Neuronal stem cell (in vitro differentiated cells): ENCODE measurements around the gene RALGPS1.

Source experiments
- DNase-seq: peaks from one replicate; pipeline ENCODE4 v3.0.0-alpha.2; 2013; ENCODE audit warnings: low spot score
- H2AFZ ChIP-seq: one replicate; pipeline ENCODE4 v1.6.1; 2013; ENCODE audit warnings: mild to moderate bottlenecking, low read length, inconsistent platforms
- H2AK5ac ChIP-seq: 2 replicates; pipeline ENCODE4 v1.6.1; 2013; ENCODE audit warnings: low read depth, mild to moderate bottlenecking, inconsistent platforms, low read length, moderate library complexity, mixed read lengths
- H2BK120ac ChIP-seq: 2 replicates; pipeline ENCODE4 v1.6.1; 2013; ENCODE audit warnings: low read depth, mild to moderate bottlenecking, inconsistent platforms, low read length, moderate library complexity, mixed read lengths
- H2BK12ac ChIP-seq: one replicate; pipeline ENCODE4 v1.6.1; 2013; ENCODE audit warnings: low read length, inconsistent platforms
- H2BK15ac ChIP-seq: 2 replicates; pipeline ENCODE4 v1.6.1; 2013; ENCODE audit warnings: mild to moderate bottlenecking, low read length, inconsistent platforms, mixed read lengths
- H2BK5ac ChIP-seq: one replicate; pipeline ENCODE4 v1.6.1; 2013; ENCODE audit warnings: inconsistent platforms, mild to moderate bottlenecking, low read length, moderate library complexity
- H3K14ac ChIP-seq: one replicate; pipeline ENCODE4 v1.6.1; 2013; ENCODE audit warnings: low read length, inconsistent platforms
- H3K18ac ChIP-seq: 2 replicates; pipeline ENCODE4 v1.6.1; 2013; ENCODE audit warnings: low read length, inconsistent platforms
- H3K23ac ChIP-seq: 2 replicates; pipeline ENCODE4 v1.6.1; 2013; ENCODE audit warnings: low read depth, mild to moderate bottlenecking, mixed read lengths, low read length, inconsistent platforms; ENCODE audit not compliant: poor library complexity
- H3K27ac ChIP-seq: replicated peaks from 3 replicates; pipeline ENCODE4 v1.5.1; 2013; ENCODE audit warnings: low read length, inconsistent platforms
- H3K27me3 ChIP-seq, 3 experiments: 2 replicates each; pipeline ENCODE4 v1.6.1; 2013; ENCODE audit warnings: low read length in 3 of 3, mild to moderate bottlenecking in 2 of 3, inconsistent platforms in 1 of 3, low read depth in 1 of 3, mixed read lengths in 1 of 3, moderate library complexity in 1 of 3; ENCODE audit not compliant: control insufficient read depth in 3 of 3, insufficient read depth in 3 of 3
- H3K36me3 ChIP-seq, 2 donors: replicated peaks in 1 of 2; 2 replicates each; pipeline ENCODE4 v1.6.1; 2013; ENCODE audit warnings: low read length in 2 of 2; ENCODE audit not compliant: control insufficient read depth in 2 of 2, insufficient read depth in 2 of 2
- H3K4ac ChIP-seq: 2 replicates; pipeline ENCODE4 v1.6.1; 2013; ENCODE audit warnings: inconsistent platforms, mild to moderate bottlenecking, low read length, moderate library complexity
- H3K4me1 ChIP-seq, 2 donors: 1 replicate in 1 of 2; 2 replicates in 1 of 2; pipeline ENCODE4 v1.6.1; 2013; ENCODE audit warnings: low read length in 2 of 2, low read depth in 1 of 2; ENCODE audit not compliant: control insufficient read depth in 2 of 2, insufficient read depth in 1 of 2
- H3K4me2 ChIP-seq: one replicate; pipeline ENCODE4 v1.6.1; 2013; ENCODE audit warnings: mild to moderate bottlenecking, low read length, inconsistent platforms; ENCODE audit not compliant: insufficient read depth, poor library complexity, severe bottlenecking
- H3K4me3 ChIP-seq, 2 donors: 2 replicates each; pipeline ENCODE4 v1.5.1; 2013; ENCODE audit warnings: low read length in 2 of 2, mild to moderate bottlenecking in 2 of 2, inconsistent platforms in 1 of 2, moderate library complexity in 1 of 2
- H3K79me1 ChIP-seq: one replicate; pipeline ENCODE4 v1.6.1; 2013; ENCODE audit warnings: low read depth, mild to moderate bottlenecking, inconsistent platforms, low read length, moderate library complexity
- H3K9ac ChIP-seq: one replicate; pipeline ENCODE4 v1.6.1; 2013; ENCODE audit warnings: mild to moderate bottlenecking, low read depth, low read length, inconsistent platforms; ENCODE audit not compliant: poor library complexity
- H3K9me3 ChIP-seq, 2 donors: replicated peaks in 1 of 2; 2 replicates each; pipeline versions ENCODE3 to v1.6.1; 2013; ENCODE audit warnings: low read length in 2 of 2, mild to moderate bottlenecking in 2 of 2, inconsistent platforms in 1 of 2, low read depth in 1 of 2, mixed read lengths in 1 of 2, moderate library complexity in 1 of 2; ENCODE audit not compliant: control insufficient read depth in 2 of 2, insufficient read depth in 1 of 2
- H4K8ac ChIP-seq: one replicate; pipeline ENCODE4 v1.6.1; 2013; ENCODE audit warnings: low read depth, mild to moderate bottlenecking, inconsistent platforms, low read length, moderate library complexity
- H4K91ac ChIP-seq: one replicate; pipeline ENCODE4 v1.6.1; 2013; ENCODE audit warnings: low read length, low read depth, mild to moderate bottlenecking, inconsistent platforms; ENCODE audit not compliant: poor library complexity
- WGBS, 2 donors: extraction: QIAGEN DNeasy Blood & Tissue Kit; methylation state at CpG; one replicate each; pipeline ENCODE4 v1.1.7; 2013; ENCODE audit warnings: missing lambda C conversion rate in 2 of 2, mixed read lengths in 1 of 2; ENCODE audit not compliant: insufficient read length in 2 of 2, insufficient replicate concordance in 1 of 2; ENCODE audit errors: extremely low coverage in 2 of 2; 5-methylcytosine and 5-hydroxymethylcytosine counted together

The RALGPS1 gene

GRCh38 chr9:127035423-127035822 is 120.8 kb downstream of the RALGPS1 start:
- H2BK15ac ChIP-seq = no peak overlapping the region
- H3K4me3 ChIP-seq = no peak overlapping the region
- no peaks in the 10 kb centered on the region for H3K27me3 ChIP-seq
- no peak overlapping the region for H3K27ac ChIP-seq
- H2AFZ ChIP-seq = no peak overlapping the region
- H2BK120ac ChIP-seq = no peak overlapping the region
- no peak overlapping the region for H3K4me2 ChIP-seq
- no peak overlapping the region for H2BK5ac ChIP-seq
- H4K8ac ChIP-seq = no peak overlapping the region
- no peaks in the 10 kb centered on the region for H3K79me1 ChIP-seq
- H3K18ac ChIP-seq = no peak overlapping the region
- H2BK12ac ChIP-seq = no peak overlapping the region
- H3K36me3 ChIP-seq = no peaks in the 10 kb centered on the region
- no peak overlapping the region for H2AK5ac ChIP-seq
- H3K9ac ChIP-seq = no peak overlapping the region
- H3K4ac ChIP-seq = no peak overlapping the region
- H3K23ac ChIP-seq = no peak overlapping the region
- no peak overlapping the region for H3K14ac ChIP-seq
- no peak overlapping the region for H4K91ac ChIP-seq
- no CpG with 5 or more reads among the region's 4 CpGs for WGBS, 2 donors
- DNase-seq = no peak
- H3K4me1 ChIP-seq = peaks cover 0 to 4% of the 10 kb centered on the region in 2 donors
- peaks cover 0 to 4% of the 10 kb centered on the region in 2 donors for H3K9me3 ChIP-seq

- no CpG with 5 or more reads among the region's 4 CpGs for WGBS, 2 donors
- no peak for DNase-seq
- no peak overlapping the region for H3K27ac ChIP-seq
- H3K9ac ChIP-seq = no peak overlapping the region
- H3K27me3 ChIP-seq = no peaks in the 10 kb centered on the region
- no peak overlapping the region for H3K14ac ChIP-seq
- H3K36me3 ChIP-seq = no peaks in the 10 kb centered on the region
- no peak overlapping the region for H3K18ac ChIP-seq
- H3K9me3 ChIP-seq = peaks cover 0 to 4% of the 10 kb centered on the region in 2 donors
- H3K4ac ChIP-seq = no peak overlapping the region
- H2BK120ac ChIP-seq = no peak overlapping the region
- no peak overlapping the region for H2AFZ ChIP-seq
- no peak overlapping the region for H4K91ac ChIP-seq
- H2BK15ac ChIP-seq = no peak overlapping the region
- peaks cover 0 to 4% of the 10 kb centered on the region in 2 donors for H3K4me1 ChIP-seq
- H4K8ac ChIP-seq = no peak overlapping the region
- no peak overlapping the region for H2BK5ac ChIP-seq
- H2AK5ac ChIP-seq = no peak overlapping the region
- no peak overlapping the region for H2BK12ac ChIP-seq
- no peak overlapping the region for H3K4me2 ChIP-seq
- no peak overlapping the region for H3K4me3 ChIP-seq
- no peak overlapping the region for H3K23ac ChIP-seq
- H3K79me1 ChIP-seq = no peaks in the 10 kb centered on the region
These were observed 121.4 kb downstream of the RALGPS1 start for GRCh38 chr9:127035948-127036347.

GRCh38 chr9:127036437-127036836 is 121.9 kb downstream of the RALGPS1 start:
- no peak overlapping the region for H4K8ac ChIP-seq
- no peak overlapping the region for H3K14ac ChIP-seq
- H3K27me3 ChIP-seq = no peaks in the 10 kb centered on the region
- no peak overlapping the region for H3K9ac ChIP-seq
- WGBS, 2 donors = no CpG with 5 or more reads among the region's 2 CpGs
- peaks cover 0 to 4% of the 10 kb centered on the region in 2 donors for H3K4me1 ChIP-seq
- H4K91ac ChIP-seq = no peak overlapping the region
- H2BK120ac ChIP-seq = no peak overlapping the region
- H2BK5ac ChIP-seq = no peak overlapping the region
- peaks cover 0 to 4% of the 10 kb centered on the region in 2 donors for H3K9me3 ChIP-seq
- no peak overlapping the region for H2AK5ac ChIP-seq
- no peak overlapping the region for H3K4me2 ChIP-seq
- H2BK15ac ChIP-seq = no peak overlapping the region
- H3K79me1 ChIP-seq = no peaks in the 10 kb centered on the region
- no peak overlapping the region for H3K23ac ChIP-seq
- no peak overlapping the region for H3K18ac ChIP-seq
- H2AFZ ChIP-seq = no peak overlapping the region
- no peaks in the 10 kb centered on the region for H3K36me3 ChIP-seq
- no peak overlapping the region for H2BK12ac ChIP-seq
- H3K4ac ChIP-seq = no peak overlapping the region
- no peak for DNase-seq
- H3K4me3 ChIP-seq = no peak overlapping the region
- H3K27ac ChIP-seq = no peak overlapping the region

GRCh38 chr9:127038531-127038930 is 123.9 kb downstream of the RALGPS1 start:
- no peak for DNase-seq
- H2BK5ac ChIP-seq = no peak overlapping the region
- no peak overlapping the region for H3K27ac ChIP-seq
- no peak overlapping the region for H3K14ac ChIP-seq
- H2AK5ac ChIP-seq = no peak overlapping the region
- no peak overlapping the region for H2BK15ac ChIP-seq
- no peak overlapping the region for H3K4me2 ChIP-seq
- no peak overlapping the region for H2BK12ac ChIP-seq
- no peak overlapping the region for H2AFZ ChIP-seq
- no peaks in the 10 kb centered on the region for H3K27me3 ChIP-seq
- H3K9me3 ChIP-seq = peaks cover 0 to 4% of the 10 kb centered on the region in 2 donors
- H4K8ac ChIP-seq = no peak overlapping the region
- no CpG with 5 or more reads among the region's 5 CpGs for WGBS, 2 donors
- no peak overlapping the region for H3K4me3 ChIP-seq
- H3K23ac ChIP-seq = no peak overlapping the region
- H3K4me1 ChIP-seq = peaks cover 0 to 2% of the 10 kb centered on the region in 2 donors
- H3K36me3 ChIP-seq = no peaks in the 10 kb centered on the region
- H3K18ac ChIP-seq = no peak overlapping the region
- no peaks in the 10 kb centered on the region for H3K79me1 ChIP-seq
- H3K4ac ChIP-seq = no peak overlapping the region
- no peak overlapping the region for H3K9ac ChIP-seq
- H2BK120ac ChIP-seq = no peak overlapping the region
- no peak overlapping the region for H4K91ac ChIP-seq
